HG02588 (cell line): ENCODE data around the gene SLC39A11.

ENCODE experiments used
- ATAC-seq: cut with Tn5 transposase; IDR thresholded peaks from one replicate; pipeline ENCODE4 v1.9.1; 2021; ENCODE audit warnings: mild to moderate bottlenecking, moderate library complexity; ENCODE audit not compliant: unreplicated experiment

Gene SLC39A11

DNA sequence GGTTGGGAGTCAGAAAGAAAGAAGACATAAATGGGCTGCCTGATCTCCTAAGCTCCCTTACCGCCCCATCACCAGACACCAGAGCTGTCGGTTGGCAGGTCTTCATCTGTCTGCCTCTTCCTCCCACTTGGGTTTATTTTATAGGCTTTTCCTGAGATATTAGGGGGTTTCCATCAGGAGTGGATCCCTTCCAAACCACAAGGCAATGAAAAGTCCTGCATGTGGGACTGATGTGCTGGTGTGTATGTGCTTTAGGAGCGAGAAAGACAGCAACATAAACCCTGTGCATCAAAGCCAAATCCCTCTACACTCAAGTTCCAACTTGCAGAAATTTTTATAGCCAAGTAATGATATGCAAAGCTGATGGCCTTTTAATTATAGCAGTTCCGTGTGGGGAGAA lies 389.5 kb downstream of the SLC39A11 start:
- ATAC-seq: no peak

DNA sequence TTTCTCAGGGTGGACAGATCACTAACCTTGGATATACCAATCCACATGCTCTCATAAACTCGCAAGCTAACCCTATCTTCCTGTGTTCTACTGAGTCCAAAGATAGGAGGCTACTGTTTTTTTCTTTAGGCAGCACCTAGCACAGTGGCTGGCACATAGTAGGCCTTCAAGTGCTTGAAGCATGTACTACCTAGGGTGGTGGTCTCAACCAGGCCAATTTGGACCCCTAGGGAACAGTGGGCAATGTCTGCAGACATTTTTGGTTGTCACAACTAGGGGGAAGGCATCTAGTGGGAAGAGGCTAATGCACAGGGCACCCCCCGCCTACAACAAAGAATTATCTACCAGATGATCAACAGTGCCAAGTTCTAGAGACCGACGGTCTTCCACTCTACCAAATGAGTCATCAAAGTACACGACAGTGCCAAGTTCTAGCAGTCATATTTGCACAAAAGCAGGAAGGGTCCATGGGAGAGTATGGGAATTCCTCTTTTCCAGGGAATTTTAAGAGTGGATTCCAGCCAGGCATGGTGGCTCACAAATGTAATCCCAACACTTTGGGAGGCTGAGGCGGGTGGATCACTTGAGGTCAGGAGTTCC lies 390.3 kb downstream of the SLC39A11 start:
- no peak for ATAC-seq

DNA sequence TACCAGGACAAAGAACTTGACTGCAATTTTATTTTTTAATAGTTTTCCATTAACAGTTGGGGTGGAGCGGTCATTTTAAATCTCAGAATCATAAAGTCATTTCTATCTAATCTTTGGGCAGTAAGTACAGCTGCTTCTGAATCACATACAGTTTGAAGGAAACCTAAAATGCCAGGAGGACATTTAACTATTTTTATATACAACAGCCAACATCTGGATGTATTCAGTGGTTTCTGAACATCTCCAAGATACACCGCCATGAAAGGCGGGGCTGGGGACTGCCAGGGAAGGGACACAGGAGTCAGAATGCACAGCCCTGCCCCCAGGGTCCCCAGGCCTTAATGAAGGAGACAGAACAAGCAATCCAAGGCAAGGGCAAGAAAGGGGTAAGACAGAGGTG lies 392.3 kb downstream of the SLC39A11 start:
- no peak for ATAC-seq

DNA sequence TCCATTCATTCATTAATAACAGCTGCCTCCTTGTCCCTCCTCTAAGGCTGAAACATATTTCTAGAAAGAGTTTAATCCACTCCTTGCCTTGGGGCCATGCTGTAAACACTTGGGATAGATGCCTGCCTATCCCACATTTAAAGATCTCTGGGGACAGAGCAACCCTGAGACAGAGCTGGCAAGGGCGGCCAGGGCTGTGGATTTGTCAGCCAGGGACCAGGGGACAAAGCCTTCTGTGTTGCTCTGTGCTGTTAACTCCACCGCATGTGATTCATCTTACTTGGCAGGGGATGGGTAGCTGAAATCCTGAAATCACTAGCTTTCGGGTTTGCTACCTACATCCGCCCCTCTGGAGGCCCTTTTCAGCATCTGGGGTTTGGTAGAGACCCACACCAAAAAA lies 392.9 kb downstream of the SLC39A11 start:
- no peak for ATAC-seq

DNA sequence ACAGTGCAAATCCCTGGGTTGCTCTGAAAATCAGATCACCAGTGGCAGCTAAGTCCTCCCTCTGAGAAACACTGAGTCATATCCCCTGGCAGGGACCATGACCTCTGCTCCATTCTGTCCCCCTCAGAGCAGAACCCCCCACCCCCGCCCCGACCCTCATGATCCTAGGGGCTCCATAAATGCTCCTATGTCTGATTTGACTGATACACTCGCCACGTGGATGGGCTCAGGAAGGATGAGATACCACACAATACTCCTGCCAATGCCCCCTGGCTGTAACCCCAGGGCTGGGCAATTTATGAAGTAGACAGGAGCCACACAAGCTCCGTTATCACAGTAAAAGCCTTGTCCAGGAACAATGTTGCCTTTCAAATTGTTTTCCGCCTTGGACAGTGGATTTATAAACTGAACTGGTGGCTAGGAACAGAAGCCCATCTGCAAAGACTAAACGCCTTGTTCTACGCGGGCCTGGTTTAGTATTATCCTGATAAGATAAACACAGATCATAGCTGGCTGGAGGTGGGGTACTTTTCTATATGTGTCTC lies 394.8 kb downstream of the SLC39A11 start:
- no peak for ATAC-seq

DNA sequence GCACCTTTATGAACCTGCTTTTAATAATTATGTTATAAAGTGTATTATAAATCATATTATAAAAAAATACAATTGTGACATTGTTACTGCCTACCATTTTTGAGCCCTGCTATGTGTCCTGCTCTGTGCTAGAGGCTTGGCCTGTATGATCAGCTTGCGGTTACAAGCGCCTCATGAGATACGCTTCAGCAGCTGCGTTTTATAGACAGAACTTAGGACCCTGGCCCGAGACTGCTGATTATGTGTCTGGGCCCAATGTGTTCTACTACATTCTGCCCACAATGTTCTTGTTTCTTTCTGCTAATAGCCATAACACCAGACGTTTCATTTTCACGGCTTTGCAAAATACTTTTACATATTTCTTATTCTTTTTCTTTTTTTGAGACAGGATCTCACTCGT lies 395.8 kb downstream of the SLC39A11 start:
- ATAC-seq: no peak

DNA sequence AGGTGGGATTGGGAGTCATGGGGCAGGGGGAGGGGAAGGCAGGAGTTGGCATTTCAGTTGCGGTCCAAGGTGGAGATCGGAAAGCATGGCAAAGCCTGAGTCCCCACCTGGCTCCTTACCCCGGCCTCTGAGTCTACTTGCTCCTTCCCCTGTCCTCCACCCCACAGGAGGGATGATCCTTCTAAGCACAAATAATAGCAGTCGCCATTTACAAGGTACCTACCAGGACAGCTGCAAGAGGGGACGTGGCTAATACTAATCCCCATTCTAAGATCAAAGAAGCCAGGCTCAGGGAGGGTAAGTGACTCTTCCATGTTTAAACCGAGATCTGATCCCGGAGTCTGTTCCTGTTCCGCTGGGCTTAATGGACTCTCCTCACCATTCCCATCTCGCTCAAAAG lies 396.3 kb downstream of the SLC39A11 start:
- ATAC-seq: no peak

DNA sequence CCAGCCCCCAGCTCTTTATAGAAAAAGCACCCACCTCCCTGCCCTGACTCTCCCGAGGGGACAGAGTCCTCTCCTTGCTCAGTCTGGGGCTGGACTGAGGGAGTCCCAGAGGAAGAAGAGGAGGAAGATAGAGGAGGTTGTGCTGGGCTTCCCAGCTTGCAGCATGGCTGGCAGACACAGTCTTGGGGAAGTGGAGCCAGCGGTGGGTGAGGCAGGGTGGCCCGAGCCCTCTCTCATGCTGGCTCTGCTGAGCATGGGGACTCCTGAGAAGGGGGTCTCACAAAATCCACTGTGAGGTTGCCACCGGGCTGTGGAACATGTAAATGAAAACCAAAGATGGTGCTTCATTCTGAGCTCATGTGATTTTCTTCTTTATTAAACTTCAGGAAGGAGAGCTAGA lies 398.5 kb downstream of the SLC39A11 start:
- ATAC-seq: no peak

DNA sequence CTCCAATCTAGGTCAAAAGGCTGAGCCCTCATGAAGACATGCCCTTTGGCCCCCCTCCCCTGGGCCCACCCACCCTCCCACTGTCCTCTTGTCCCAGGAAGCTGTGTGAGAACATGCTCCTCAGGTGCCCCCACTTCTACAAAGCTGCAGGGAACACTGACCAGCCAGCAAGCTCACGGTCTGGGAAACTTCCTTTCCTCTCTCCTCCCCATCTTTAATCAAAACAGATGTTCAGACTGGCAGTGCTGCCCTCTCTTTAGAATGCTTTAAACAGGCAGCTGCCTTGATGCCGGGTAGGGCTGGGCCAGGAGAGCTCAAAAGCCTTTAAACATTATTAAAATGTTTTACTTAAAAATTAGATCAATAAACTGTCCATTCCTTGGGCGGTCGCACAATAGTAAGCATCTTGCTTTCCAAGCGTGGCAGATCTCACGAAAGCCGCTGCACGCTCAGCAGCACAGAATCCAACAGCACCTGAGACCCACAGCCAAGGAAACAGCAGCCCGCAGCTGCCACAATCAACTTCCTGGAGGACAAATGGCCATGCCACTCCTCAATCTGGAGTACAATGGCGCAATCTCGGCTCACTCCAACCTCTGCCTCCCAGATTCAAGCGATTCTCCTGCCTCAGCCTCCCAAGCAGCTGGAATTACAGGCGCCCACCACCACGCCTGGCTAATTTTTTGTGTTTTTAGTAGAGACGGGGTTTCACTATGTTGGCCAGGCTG lies 399.2 kb downstream of the SLC39A11 start:
- no peak for ATAC-seq

DNA sequence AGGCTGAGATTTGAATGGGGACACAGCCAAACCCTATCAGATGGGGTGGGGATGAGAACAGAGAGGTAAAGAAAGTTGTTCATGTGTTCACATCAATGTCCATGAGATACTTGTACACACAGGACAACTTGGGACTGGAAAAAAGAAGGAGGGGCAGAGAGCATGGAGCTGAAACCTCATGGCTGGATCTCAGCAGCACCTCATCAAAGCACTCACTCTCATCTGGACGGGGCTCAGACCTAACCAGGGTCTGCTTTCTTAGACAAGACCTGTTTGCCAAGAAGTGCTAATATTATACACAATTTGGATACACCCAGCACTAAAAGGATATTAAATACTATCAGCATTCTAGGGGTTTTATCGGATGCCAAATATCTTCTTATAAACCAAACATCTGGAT lies 399.8 kb downstream of the SLC39A11 start:
- ATAC-seq: no peak

DNA sequence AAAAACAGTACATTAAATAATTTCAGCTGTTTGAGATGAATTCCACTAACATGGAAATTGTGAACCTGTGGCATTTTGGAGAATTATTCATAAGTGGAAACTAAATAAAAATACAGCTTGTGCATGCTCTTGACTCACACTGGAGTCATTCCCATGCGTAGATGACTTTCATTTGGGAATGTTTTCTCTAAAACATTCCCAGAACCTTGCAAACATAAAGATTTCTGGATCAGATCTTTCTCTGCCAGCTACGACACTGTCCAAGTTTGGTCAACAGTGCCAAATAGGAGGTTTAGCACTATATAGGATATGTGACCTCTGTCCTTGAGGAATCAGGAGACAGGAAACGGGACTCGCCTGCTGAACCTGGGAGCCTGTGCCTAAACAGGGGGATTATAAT lies 400.9 kb downstream of the SLC39A11 start:
- ATAC-seq: no peak

DNA sequence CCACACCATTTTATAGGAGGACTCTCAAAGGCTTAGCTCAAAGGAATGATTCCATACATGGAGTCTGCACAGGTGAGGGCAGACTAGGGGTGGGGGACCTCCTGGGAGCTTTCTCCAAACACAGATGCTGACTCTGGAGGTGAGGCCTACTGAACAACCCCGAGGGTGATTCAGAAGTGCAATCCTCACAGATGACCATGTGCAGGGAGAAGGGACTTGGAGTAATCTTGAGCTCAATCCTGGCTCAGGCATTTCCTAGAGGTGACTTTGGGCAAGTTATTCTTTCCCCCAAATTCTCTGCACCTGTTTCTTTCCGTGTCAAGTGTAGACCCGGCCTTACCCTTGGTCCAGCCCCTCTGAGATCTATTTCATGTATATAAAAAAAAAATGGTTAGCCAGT lies 401.5 kb downstream of the SLC39A11 start:
- no peak for ATAC-seq

DNA sequence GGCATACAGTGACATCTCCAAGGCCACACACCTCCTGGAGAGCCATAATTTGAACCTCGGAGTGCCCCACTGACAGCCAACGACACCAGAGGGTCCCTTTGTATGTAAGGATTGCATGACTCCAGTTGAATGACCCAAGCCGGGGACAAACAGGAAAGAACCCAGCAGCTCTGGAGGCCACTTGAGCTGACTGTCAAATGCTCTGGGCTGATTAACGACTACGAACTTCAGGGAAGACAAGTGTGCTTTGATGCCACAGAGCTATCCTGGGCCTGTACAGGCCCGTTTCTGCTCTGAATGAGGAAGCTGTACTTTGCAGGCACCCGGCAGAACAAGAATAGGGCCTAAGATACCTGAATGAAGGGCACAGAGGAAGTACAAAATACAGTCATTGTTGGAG lies 404.6 kb downstream of the SLC39A11 start:
- no peak for ATAC-seq

DNA sequence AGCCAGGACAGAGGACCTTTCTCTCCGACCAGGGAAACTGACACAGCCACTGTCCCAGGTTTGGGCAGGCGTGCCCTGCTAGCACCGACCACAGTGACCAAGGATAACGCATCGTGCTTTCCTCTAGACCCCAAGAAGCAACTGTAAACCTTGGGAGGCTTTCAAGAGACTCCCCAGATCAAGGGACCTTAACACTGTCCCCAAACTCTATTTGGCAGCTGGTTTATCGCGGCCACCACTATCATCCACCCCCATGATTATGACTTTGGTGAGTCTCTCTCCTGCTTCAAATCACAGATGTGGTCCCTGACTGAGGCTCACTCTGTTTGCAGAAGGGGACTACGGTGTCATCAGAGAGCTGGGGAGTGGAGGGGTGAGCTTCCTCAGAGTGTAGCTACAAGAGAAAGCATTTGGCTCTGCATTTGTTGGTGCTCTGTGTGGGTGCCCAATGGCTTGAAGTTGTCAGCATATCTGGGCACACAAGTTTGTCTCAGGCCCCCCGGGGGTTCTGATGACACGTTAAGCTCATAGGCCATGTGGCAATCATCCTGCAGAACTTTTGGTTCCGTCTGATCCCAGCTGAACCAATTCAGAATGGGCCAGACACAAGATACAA lies 408.0 kb downstream of the SLC39A11 start:
- ATAC-seq: no peak

DNA sequence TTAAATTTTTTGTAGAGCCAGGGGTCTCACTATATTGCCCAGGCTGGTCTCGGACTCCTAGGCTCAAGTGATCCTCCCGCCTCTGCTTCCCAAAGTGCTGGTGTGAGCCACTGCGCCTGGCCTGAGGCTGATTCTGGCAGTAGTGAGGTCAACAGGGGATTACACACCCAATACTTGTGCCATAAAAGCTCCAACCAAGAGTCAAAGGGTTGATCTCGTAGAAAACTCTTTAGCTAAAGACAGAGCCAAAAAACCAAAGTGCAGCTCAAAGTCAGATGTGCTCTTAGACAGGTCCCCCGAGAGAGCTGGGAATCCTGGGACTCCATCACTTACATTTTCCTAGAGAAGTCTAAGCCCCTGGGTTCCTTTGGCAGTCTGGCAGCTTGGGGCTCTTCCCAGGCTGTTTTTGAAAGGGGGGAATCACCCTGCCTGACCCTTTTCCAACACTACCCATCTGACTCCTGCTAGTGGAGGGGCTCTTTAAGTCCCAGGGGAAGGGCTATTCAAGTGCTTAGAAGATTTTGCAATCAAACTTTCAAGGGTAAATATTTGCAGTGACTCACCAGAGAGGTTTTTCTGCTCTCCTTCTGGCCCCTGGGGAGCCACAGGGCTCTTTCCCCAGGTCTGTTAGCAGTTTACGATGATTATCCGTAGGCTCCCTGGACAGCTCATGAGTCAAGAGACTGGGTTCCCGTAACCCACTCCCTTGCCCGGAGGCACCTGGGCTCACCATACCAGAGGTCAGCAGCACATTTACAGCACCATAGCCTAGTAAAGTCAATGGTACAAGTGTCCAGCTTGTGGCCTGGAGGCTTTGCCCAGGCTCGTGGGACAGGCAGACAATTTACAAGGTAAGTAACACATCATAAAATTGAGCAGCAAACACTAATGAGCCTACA lies 408.7 kb downstream of the SLC39A11 start:
- ATAC-seq: no peak

DNA sequence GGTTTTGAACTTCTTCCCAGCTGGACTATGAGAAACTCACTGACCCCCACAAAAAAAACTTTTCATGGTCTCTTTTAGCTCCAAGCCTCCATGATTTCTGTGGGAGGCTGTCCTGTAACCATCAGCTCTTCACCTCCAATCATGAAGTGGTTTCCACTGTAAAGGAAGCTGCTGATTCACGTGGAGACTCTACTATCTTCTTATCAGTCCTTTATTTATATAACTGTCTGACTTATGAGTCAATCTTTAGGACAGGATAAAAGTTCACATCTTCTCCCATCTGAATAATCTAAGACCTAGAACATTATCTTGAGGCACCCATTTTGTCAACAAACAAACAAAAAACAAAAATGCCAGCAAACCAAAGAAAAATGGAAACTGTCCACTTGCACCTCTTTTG lies 409.9 kb downstream of the SLC39A11 start:
- no peak for ATAC-seq

DNA sequence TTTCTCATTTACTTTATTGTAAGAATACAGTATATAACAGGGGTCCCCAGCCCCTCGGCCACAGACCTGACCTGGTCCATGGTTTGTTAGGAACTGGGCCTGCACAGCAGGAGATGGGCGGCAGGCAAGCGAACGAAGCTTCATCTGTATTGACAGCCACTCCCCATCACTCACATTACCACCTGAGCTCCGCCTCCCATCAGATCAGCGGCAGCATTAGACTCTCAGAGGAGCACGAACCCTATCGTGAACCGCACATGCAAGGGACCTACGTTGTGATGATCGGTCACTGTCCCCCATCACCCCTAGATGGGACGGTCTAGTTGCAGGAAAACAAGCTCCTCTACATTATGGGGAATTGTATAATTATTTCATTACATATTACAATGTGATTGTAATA lies 410.6 kb downstream of the SLC39A11 start:
- ATAC-seq: no peak

DNA sequence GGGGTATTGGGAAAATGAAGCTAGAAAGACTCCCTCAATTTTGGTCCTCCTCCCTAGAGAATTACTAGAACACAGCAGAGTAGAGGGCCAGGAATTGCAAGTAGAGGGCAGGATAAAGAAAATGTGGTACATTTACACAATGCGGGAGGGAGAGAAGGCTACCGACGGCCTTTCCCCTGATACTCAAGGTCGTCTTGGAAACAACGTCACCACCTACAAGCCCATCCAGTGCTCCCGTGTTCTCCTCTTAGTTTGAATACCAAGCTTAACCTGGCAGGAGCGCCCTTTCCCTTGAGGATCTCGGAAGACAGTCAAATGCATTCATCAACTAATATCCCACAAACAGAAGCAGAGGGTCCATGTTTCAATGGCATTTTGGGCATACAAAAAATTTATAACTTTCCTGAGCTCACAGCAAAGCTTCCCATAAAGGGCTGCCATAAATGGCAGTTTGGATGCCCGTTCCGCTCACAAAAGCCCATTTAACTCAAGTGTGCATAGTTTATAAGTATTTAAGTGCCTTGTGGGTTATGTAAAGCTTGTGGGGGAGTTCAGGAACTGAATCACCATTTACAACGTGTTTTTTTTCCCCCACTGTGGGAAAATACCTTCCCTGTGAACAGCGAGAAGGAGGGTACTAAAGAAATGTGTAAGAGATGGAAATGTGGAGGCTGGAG lies 414.6 kb downstream of the SLC39A11 start:
- ATAC-seq: no peak

DNA sequence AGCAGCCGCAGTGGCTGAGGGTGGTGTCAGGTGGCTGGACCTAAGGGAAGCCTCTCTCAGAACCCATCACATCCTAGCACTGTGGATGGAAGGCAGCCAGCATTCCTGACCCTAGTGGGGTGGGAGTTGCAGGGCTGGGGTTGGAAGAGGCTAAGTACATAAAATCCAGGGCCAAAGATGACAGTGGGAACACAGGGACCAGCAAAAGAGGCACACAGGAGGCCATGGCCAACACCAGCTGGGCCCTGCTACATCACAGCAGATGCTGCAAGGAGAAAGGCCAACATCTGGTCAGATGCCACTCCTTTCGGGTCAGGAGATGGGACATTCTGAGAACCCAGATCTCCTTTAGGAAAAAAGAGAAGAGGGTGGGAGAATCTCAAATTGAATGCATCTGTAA lies 415.4 kb downstream of the SLC39A11 start:
- no peak for ATAC-seq

DNA sequence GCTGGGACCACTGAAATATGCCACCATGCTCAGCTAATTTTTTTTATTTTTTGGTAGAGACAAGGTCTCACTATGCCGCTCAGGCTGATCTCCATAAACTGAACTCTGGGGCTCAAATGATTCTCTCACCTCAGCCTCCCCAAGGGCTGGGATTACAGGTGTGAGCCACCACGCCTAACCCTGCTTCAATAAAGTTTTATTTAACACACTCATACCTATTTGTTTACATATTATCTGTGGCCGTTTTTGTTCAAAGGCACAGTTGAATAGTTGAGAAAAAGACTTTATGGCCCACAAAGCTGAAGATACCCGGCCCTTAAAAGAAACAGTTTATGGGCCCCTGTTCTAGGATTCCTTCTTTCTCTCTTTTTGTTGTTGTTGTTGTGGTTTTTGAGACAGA lies 419.8 kb downstream of the SLC39A11 start:
- no peak for ATAC-seq

DNA sequence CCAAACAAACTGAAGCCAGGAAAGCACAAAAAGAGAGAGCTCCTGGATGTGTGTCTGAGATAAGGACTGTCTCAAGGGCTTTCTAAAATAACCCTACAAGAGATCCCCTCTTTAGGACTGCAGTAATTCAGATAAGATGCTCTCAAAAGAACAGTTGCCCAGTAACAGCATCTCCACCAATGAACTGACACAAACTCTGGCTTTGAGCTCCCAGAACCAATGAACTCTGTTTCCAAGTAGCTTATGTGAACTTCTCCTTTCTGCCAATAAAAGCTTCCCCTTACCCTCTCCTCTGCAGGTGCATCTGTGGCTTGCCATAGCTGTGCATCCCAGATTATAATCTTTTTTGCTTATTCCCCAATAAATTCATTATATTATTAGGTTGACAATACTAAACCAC lies 421.5 kb downstream of the SLC39A11 start:
- no peak for ATAC-seq
